GM11168 (cell line): ENCODE data around the gene PDZRN3.

ENCODE experiments used
- in situ Hi-C: fragments of 300-500 bp; cut with MboI; formaldehyde crosslinking; loops from one replicate; pipeline ENCODE4 v1.12.0; 2022; ENCODE audit warnings: low sequenced_read_pairs; ENCODE audit not compliant: unreplicated experiment

The PDZRN3 gene

DNA sequence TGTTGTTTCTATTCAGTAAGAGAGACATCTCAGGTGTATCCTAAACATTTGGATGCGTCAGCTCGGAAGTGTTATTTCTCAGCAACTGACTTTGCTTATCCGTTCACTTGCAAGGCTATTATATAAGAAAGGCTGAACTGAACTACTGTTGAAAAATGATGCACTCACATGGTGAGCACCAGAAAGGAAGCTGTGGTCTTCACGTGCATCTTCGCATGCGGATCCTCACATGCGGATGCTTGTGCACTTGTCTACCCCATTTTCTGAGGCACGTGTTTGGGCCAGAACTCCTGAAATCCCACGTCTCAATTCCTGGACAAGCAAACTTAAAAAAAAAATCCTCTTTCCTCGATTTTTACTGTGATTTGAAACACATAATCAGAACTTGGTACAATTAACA, 63.2 kb downstream of the PDZRN3 start:
- in situ Hi-C loops = no loop called here

DNA sequence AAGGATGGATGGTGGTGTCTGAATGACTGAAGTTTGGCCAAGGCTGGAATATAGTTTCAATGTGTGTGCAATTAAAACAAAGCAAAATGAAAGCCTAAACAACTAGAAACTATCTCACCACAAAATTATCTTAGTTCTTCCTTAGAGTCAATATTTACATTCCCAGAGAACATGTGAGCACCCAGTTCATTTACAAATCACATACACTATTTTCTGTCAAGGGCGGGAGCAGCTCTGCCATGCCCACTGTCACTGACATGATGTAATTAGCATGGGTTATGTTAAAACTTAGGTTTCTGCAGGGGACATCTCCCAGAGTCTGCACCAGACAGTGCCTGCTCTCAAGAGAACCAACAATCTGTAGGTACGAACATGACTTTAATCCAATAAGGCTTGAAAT, 65.0 kb downstream of the PDZRN3 start:
- in situ Hi-C loops = no loop called here

DNA sequence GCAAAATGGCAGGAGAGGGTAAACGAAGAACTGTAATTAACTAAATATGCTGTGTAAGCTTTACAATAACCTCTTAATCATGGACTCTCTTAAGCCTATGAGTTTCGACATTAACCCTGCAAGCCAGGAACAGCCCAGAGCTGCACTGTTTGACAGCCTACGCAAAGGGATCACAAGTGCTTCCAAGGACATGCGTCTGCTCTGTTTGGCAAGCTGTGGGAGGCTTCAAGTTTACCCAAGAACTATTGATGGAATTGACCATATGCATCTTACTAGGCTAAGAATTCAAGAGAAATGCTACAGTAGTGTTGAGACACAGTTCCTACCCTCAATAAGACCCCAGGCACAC, 66.0 kb downstream of the PDZRN3 start:
- in situ Hi-C loops = no loop called here

DNA sequence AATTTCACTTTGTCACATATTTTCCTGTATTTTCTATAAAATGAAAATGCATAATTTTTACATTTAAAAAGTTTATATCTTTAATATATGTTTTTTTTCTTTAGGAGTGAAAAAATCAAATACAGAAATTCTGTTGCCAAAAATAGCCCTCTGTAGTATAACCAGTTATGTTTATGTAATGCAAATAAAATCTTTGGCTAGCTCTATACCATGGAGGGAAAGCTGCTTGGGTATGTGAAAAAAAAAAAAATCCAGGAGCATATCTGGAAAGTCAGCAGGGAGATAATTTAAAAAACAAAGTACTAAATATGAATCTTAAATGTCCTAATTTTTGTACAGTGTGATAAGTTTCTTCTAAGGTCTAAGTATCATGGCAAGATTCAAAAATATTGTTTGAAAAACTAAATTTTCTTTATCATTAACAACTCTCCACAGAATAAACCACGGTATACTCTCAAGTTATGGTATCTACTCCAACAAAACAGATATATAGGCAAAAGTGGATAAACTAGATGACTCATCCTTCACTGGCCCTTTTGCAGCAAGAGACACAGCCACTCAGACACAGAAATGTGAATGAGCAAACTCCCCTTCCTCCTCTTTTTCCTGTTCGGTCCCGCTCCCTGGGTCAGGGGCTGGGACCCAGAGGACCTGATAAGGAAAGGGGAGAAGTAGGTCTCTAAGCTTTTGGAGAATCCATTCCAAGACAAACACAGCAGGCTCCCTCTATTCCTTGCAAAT, 66.6 kb downstream of the PDZRN3 start:
- in situ Hi-C loops = no loop called here

DNA sequence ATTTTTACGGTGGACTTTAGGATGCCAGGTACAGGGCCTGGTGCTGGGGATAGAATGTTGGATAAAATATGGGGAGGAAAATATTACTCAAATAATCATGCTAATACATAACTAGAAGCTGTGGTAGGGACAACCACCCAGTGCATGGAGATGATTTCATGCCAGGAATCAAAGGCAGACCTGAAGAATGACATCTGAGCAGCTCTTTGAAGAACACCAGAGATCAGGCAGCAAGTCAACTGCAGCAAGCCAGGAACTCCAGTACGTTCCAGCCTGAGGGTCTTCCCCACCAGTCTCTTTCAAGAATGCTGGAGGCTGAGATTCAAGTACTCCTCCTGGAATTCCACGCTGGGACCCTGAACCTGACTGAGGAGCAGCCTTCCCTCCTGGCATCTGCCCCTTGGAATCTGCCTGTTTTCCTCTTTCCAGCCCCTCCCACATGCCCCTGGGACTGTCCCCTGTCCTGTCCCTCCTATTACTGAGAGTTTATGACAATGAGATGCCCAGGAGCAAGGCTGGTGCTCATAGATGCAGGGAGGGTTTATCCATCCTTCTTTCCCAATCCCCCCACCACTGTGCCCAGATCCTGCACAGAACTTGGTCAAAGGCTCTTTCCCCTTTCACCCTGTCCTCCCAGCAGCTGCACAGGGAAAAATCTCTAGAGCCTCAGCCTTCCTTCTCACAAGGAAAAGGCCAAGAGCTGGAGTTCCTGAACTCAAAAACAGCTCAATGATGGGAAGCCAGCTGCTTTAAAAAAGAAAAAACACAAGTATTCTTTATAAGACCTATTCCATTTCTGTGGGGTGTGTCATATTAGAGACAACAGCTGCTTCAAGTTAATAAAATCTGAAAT, 68.0 kb downstream of the PDZRN3 start:
- in situ Hi-C loops = no loop called here

DNA sequence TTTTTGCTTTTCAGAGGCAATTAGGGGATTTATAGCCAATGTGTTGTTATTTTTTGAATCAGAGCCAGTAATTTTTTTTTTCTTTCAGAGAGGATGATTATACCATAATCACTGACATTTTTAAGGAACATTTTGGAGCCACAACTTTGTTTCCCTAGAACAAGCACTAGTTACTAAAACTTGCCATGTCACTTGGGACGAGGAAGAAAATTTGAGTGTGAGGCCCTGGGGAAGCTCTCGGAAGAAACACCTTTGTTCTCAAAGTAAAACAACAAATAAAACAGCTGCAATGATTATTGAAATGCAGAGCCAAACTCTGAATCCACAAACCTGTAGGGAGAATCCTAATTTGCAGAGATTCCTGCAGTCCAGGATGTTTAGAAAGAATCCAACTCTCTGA, 69.7 kb downstream of the PDZRN3 start:
- in situ Hi-C loops = no loop called here

DNA sequence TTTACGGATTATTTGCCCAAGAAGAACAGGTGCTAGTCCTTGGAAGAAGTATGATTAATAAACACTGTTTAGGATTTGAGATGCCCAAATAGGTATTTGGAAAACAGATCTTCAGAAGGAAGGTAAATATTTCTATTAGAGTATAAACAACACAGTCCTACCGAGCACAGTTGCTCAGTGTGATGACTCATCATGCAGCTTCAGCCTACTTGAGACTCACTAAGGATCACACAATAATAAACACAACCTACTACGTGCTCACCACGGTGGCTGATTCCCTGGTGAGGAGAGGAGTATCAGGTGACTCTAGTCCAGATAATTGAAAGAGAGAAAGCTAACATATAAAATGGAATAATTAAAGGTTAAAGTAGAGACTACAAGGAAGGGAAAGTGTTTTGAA, 72.0 kb downstream of the PDZRN3 start:
- in situ Hi-C loops = no loop called here

DNA sequence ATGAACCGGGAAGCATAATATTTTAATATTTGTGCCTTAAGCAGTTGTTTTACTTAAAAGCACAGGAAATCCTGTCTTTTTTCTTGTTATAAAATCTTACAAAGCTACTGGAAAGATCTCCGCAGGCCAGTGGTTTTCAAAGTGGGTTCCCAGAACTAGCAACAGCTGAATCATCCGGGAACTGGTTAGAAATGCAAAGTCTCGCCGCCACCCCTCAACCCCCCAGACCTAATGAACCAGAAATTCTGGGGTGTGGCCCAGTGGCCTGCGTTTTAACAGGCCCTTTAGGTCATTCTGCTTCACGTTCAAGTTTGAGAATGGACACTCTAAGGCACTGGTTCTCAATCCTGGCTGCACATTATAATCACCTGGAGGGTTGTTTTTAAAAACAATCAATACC, 74.7 kb downstream of the PDZRN3 start:
- in situ Hi-C loops = no loop called here

DNA sequence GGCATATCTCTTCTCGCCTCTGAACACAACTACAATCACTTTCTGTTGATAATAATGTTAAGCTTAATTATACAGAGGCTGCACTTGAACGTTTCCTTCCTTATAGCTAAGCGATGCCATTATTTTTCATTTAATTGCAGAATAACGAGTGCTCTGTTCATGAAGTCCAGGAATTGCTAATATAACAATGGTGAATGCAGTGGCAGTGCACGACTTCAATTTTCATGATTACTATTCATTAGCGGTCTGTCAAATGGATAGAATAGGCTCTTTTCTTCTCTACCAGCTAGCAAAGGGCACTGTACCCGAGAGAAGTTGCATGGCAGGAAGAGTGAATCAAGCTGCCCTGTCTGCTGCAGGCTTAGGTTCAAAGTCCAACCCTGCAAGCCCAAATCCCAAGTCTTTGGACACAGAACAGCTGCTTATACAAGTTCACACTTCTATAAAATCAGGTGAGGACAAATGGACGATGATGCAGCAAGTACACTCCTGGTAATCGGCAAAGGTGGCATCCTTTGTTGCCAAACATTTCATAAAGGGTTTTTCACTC, 75.6 kb downstream of the PDZRN3 start:
- in situ Hi-C loops = no loop called here

DNA sequence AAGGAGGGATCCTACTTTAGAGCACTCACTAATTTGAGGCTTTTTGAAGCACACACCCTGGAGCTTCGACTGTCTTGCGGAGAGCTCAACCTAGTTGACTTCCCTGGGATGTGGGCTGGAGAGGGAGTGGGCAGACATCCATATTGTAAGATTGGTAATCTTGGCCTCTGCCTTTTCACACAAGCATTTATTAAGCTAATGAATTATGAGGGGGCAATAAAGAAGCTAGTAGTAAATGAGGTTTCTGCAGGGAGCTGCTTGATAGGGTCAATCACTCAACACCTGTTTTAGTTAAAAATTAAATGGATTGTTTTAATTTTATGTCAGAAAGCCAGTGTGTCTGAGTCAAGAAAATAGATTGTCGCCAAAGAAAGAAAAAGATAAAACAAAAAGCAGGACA, 76.3 kb downstream of the PDZRN3 start:
- in situ Hi-C loops = no loop called here

DNA sequence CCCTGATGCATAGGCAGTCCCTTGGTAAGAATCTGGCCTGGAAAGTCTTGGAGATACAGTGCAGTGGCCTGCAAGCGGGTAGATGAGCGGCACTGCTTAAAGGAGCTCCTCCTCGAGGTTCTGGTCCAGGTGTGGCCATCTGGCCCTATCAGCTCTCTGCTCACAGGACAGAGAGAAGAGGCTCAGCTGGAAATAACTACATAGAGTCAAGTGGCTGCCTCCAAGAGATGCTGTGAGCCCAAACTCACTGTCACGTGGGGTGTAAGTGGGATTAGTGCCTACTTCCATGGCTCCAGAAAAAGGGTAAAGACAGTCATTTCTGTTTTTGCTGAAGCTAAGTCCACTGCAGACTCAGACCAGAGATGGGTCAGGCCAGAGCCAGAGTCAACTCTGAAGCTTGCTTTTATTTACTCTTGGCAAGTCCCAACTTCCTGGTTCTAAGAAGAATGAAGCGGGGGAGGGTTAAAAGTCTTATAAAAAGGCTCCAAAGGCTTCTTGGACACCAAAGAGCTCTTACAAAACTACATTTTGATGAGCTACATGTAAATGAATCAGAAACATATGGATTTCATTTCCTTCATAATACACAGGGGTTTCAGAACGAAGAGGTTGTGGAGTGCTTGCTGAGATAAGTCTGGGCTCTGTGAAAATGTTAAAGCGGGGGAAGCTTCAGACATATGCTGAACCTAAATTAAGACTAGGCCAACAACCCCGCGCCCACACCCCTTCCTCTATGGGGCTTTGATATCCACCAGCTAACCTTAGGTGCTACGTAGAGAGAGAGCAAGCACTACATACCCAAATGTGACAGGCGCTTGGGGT, 77.1 kb downstream of the PDZRN3 start:
- in situ Hi-C loops = no loop called here

DNA sequence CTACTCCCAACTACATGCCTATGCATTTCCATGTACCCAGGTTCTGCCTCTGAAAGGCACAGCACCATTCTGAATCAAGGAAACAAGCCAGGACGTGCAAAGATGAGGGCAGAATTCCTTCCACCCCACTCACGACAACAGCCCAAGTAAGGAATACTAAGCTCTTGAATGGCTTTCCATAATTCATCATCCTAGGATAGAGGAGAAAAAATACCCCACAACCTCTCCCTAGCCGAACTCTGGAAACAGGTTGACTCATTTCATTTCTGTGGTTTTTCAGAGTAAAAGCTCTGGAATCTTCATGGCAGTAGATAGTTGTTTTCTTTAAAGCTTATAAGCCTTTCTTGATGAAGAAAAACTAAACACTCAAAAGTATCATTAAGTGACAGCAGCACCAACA, 77.8 kb downstream of the PDZRN3 start:
- in situ Hi-C loops = no loop called here

DNA sequence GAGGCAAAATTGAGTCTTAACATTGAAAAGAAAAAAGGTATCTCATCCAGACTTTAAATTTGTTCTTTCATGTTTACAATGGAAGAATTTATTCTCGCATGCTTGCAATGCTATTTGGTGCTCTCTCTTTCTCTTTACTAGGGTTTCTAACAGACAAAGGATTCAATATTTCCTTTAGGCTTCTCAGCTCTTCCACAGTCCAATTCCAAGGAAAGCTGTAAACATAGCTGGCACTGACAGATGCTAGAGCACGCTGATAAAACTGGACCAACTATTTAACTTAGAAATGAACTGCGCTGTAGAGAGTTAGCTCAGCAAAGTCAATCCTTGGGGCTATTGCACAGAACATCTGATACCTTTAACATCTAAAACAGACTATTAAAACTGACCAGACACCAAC, 81.3 kb downstream of the PDZRN3 start:
- in situ Hi-C loops = no loop called here

DNA sequence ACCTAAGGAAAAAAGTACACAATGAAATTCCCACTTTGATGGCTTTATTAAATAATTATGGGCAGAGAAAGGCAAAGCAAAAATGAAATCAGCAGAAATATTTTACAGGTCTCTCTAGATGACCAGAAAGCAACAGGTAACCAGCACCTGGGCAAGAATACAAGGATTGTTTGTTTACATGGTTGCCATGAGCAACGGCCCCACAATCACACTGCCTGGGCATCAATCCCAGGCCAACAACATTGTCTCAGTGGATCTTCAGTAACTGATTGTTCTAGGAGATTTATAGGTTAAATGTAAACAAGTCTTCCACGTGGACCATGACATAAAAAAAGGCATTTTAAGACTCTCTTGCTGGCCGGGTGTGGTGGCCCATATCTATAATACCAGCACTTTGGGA, 82.6 kb downstream of the PDZRN3 start:
- in situ Hi-C loops = no loop called here

DNA sequence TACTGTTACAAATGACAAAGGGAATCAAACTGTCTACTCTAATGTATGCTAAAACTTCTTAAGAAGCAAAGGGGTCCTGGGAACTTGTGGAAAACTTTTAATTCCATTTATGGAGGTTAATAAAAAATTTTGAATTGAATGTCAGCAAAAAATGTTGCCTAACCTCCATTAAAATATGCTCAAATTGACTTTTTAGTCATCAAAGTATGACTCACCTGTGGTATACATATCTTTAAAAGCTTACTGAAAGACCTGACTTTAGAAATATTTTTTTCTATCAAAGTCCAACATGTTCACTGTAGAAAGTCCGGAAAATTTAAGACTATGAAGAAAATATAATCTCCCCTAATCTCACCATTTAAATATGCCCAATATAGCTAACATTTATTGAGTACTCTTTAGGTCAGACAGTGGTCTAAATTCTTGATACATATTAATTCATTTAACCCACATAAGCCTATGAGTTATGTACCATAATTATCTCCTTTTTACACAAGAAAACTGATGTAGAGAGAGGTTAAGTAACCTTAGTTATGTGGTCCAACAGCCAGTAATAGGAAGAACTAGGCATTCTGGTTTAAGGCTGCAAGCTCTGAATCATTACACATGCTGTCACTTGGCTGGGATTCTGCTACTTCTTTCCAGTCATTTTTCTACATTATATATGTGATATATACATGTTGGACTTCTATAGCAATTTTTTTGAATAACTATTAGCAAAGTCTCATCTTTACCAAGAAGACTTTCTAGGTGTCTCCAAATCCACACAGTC, 83.6 kb downstream of the PDZRN3 start:
- in situ Hi-C loops = no loop called here

DNA sequence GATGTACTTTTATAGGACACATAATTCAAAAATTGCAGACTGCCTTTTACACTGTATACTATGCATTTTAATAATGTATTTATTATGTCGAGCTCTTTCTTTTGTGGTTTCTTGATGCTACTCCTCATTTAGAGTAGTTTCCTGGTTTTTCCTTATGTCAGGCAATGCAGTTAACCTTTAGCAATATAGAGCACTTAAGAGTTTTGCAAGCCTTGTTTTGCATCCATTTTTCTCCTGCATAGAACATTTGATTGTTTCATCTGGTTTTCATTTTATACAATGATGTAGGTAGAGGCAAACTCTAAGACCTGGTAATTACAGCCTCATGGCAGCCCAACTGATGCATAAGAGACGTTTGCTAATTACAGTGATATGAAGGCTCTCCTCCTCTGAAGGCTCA, 86.3 kb downstream of the PDZRN3 start:
- in situ Hi-C loops = no loop called here

DNA sequence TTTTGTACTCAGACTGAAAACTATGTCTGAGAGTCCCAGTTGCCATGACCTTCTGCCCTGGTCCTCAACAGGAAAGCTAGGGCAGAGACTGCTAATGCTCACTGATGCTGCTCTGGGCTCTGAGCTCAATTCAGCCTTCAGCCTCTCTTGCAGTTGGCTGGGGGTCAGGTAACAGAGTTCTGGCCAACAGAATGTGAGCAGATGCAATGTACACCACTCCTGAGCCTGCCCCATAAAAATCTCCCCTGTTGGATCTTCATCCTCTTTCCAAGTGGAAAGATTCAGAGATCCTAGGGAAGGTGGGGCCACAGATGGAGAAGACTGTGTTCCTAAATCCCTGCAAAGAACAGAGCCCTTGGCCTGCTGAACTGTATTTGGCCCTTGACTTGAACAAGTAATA, 87.8 kb downstream of the PDZRN3 start:
- in situ Hi-C loops = no loop called here

DNA sequence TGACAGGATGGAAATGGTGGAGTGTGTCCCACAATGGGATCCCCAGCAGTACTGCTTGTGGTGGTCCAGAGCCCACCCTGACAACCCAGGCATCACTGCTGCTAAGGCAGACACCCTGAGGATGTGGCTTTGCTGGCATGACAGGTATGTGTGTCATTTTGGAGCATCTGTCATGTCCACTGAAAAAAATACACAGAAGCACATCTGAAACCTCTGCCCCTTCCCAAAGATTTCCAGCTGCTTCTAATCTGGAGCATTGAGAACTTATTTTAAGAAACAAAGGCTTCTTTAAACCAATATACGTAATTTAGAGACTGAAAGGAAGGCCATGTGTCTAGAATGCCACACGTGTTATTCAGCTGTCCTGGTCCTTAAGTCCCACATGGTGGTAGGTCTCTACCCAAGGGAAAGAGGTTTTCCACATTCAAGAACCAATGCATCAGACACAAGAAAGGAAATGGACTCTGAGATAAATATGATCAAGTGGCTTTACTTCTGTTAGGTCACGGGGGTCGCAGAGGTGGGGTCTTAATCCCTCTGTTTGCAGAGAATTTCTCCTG, 88.3 kb downstream of the PDZRN3 start:
- in situ Hi-C loops = no loop called here

DNA sequence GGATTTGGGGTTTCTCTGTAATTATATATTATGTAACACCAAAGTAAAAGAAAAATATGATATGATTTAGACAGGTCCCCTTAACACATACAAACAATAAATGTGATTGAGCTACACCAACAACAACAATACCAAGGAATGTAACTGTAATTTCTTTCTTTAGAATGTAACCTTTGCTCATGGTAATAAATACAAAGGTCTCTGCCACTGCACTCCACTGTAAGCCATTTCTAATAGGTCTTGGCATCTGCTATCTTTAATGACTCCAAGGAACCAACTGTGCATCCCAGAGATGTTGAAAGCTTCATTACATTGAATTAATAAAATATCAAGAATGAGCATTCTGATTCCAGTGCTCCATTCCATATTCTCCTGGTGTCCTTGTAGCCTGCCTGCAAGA, 88.8 kb downstream of the PDZRN3 start:
- in situ Hi-C loops = no loop called here

DNA sequence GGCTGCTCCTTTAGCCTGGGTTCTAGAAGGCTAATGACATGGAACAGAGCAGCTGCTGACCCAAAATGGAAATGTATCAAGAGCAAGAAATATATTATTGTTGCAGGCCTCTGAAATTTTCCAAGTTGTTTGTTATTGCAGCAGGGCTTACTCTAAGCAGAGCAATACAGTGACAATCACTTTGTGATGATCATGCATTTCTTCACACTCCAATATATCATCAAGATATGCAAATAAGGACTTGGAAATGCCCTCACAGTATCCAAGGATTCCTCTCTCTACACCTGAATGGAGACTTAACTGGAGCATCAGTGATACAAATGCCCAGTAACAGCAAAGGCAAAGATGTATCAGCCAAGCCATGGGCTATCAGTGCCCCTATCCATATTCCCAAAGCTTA, 89.6 kb downstream of the PDZRN3 start:
- in situ Hi-C loops = no loop called here
